K562 (cell line): Measurements from ENCODE around the gene ASF1B. TPM values are rescaled to one million over a fixed set of nuclear protein-coding genes. Genes with fewer than 3 reads are reported as not detected.

Experiments used
- ATAC-seq: fragments of 200-7000 bp; cut with Tn5 transposase; 3 replicates; pipeline ENCODE4 v1.9.1; 2020; ENCODE audit warnings: moderate library complexity
- BruUV-seq: library from RNA; stranded (reverse); fragments of 400-500 nt; replicated peaks from 2 replicates; lab custom pipeline; 2021; lab: Mats Ljungman, UMichigan
- CTCF ChIA-PET: fragments of 300-600 bp; formaldehyde crosslinking; extraction: SDS; loops from one replicate; lab custom pipeline; 2021; ENCODE audit warnings: low intra/inter-chr PET ratio; lab: Yijun Ruan, JAX
- POLR2A ChIA-PET: fragments of 300-600, 350-650 bp; sonication (Branson Sonifier 250); formaldehyde crosslinking; extraction: SDS; loops from one replicate; lab custom pipeline; 2021; ENCODE audit warnings: antibody characterized with exemption, inconsistent platforms; lab: Yijun Ruan, JAX
- DNase-seq, 4 experiments: peaks; one replicate each; pipeline versions ENCODE4 v3.0.0 to v3.0.0-alpha.2; 2011 to 2018; ENCODE audit warnings: low spot score in 3 of 4, mixed read lengths in 3 of 4; ENCODE audit errors: extremely low read depth in 1 of 4
- FAIRE-seq: peaks from 2 replicates; lab custom pipeline; 2011; peaks lifted over from hg19 to GRCh38; lab: Jason Lieb, UNC
- H2AFZ ChIP-seq: 2 replicates; pipeline ENCODE4 v1.6.0; 2011; ENCODE audit warnings: low read depth, low read length, control low read depth, inconsistent platforms
- H3K27ac ChIP-seq: fragments of 200-600 bp; 3 replicates; pipeline ENCODE4 v1.8.0; 2011; ENCODE audit warnings: low read depth, mild to moderate bottlenecking, control low read depth, inconsistent platforms, low read length, moderate library complexity, mixed read lengths; ENCODE audit errors: extremely low read depth
- H3K27me3 ChIP-seq, 2 experiments: fragments of 300-600 bp in 1 of 2; 2 replicates in 1 of 2; 3 replicates in 1 of 2; pipeline versions ENCODE4 v1.6.0 to v1.8.0; 2011; ENCODE audit warnings: inconsistent platforms in 2 of 2, low read length in 2 of 2, mild to moderate bottlenecking in 1 of 2, mixed read lengths in 1 of 2, moderate library complexity in 1 of 2; ENCODE audit not compliant: control insufficient read depth in 2 of 2, insufficient read depth in 2 of 2
- H3K36me3 ChIP-seq: fragments of 300-600 bp; 3 replicates; pipeline ENCODE4 v1.8.0; 2011; ENCODE audit warnings: mild to moderate bottlenecking, low read length, inconsistent platforms; ENCODE audit not compliant: control insufficient read depth, insufficient read depth
- H3K4me1 ChIP-seq, 2 experiments: fragments of 200-600 bp in 1 of 2; replicated peaks in 1 of 2; 2 replicates in 1 of 2; 3 replicates in 1 of 2; pipeline versions ENCODE4 v1.5.1 to v1.8.0; 2011; ENCODE audit warnings: inconsistent platforms in 2 of 2, low read length in 2 of 2, mild to moderate bottlenecking in 1 of 2, mixed read lengths in 1 of 2, moderate library complexity in 1 of 2; ENCODE audit not compliant: control insufficient read depth in 2 of 2, insufficient read depth in 2 of 2
- H3K4me2 ChIP-seq: 2 replicates; pipeline ENCODE4 v1.6.1; 2011; ENCODE audit warnings: low read length, control low read depth, inconsistent platforms, mixed read lengths; ENCODE audit not compliant: insufficient read depth
- H3K4me3 ChIP-seq: fragments of 200-600 bp; sonication (generic), shearing (Covaris generic); 2 replicates; pipeline ENCODE4 v1.5.1; 2016; ENCODE audit warnings: control low read depth, inconsistent platforms
- H3K79me2 ChIP-seq: fragments of 200-600 bp; 3 replicates; pipeline ENCODE4 v1.8.0; 2011; ENCODE audit warnings: low read length, inconsistent platforms; ENCODE audit not compliant: control insufficient read depth, insufficient read depth
- H3K9ac ChIP-seq, 2 experiments: 2 replicates each; pipeline versions ENCODE4 v1.6.0 to v1.6.1; 2011; ENCODE audit warnings: low read depth in 2 of 2, low read length in 2 of 2, control low read depth in 1 of 2, inconsistent platforms in 1 of 2, mild to moderate bottlenecking in 1 of 2, mixed read lengths in 1 of 2; ENCODE audit not compliant: insufficient read depth in 1 of 2
- H3K9me1 ChIP-seq: one replicate; pipeline ENCODE4 v1.6.0; 2011; ENCODE audit warnings: inconsistent platforms, mild to moderate bottlenecking, low read length, moderate library complexity; ENCODE audit not compliant: control insufficient read depth, insufficient read depth
- H3K9me3 ChIP-seq: replicated peaks from 2 replicates; pipeline ENCODE4 v1.5.1; 2011; ENCODE audit warnings: low read depth, low read length, inconsistent platforms; ENCODE audit not compliant: control insufficient read depth, insufficient read depth
- H4K20me1 ChIP-seq: replicated peaks from 2 replicates; pipeline ENCODE4 v1.6.1; 2011; ENCODE audit warnings: low read length, inconsistent platforms, mixed read lengths; ENCODE audit not compliant: control insufficient read depth, insufficient read depth
- HDAC1 ChIP-seq, 2 experiments: fragments of 450-650 bp; IDR thresholded peaks; 2 replicates each; pipeline ENCODE4 v1.6.1; 2016 to 2017; ENCODE audit warnings: inconsistent platforms in 1 of 2, mild to moderate bottlenecking in 1 of 2, moderate library complexity in 1 of 2
- WGBS: fragments of 100-300 bp; shearing (Covaris generic); methylation state at CpG from one replicate; pipeline ENCODE4 v1.1.6; 2016; ENCODE audit warnings: low coverage, mixed read lengths; ENCODE audit not compliant: insufficient coverage; ENCODE audit errors: missing lambda C conversion rate; 5-methylcytosine and 5-hydroxymethylcytosine counted together
- in situ Hi-C: fragments of 300-500 bp; cut with MboI; formaldehyde crosslinking; loops from 4 replicates; pipeline ENCODE4 v1.15.0; 2018; ENCODE audit warnings: inconsistent platforms, mixed read lengths
- intact Hi-C: fragments of 100-400 bp; cut with micrococcal nuclease; formaldehyde crosslinking; loops from 2 replicates; pipeline ENCODE4 v1.14.2; 2022
- polyA plus RNA-seq, 8 experiments: library from polyadenylated mRNA; depleted of rRNA in 4 of 8; stranded (reverse) in 5 of 8; unstranded in 3 of 8; fragments of >200 nt; fragmentation: Nextera tagmentation in 2 of 8; fragmentation: Illumina TruSeq in 1 of 8; extraction: Ambion mirVana in 2 of 8; extraction: Trizol in 1 of 8; gene quantifications; 2 replicates each; pipeline versions ENCODE4 v1.2.1 to v1.2.3, GENCODE V29; 2011 to 2014; ENCODE audit warnings: inconsistent platforms in 1 of 8, missing spikeins in 1 of 8
- total RNA-seq, 7 experiments: library from RNA; depleted of rRNA in 6 of 7; stranded (reverse); fragments of >200 nt in 6 of 7; fragmentation: Illumina TruSeq in 2 of 7; extraction: Trizol in 2 of 7; gene quantifications; 2 replicates each; pipeline versions ENCODE4 v1.2.1 to v1.2.3, GENCODE V29; 2011 to 2021; ENCODE audit warnings: low replicate concordance in 1 of 7
- TF ChIP-seq, protein P1 (sequence below), 2 experiments: fragments of 450-650 bp in 1 of 2; sonication (generic) in 1 of 2; formaldehyde crosslinking in 1 of 2; IDR thresholded peaks; 2 replicates each; pipeline versions ENCODE4 v1.7.1 to v1.9.0; 2016 to 2022; ENCODE audit warnings: inconsistent platforms in 1 of 2, mild to moderate bottlenecking in 1 of 2, missing genetic modification reagents in 1 of 2
- TF ChIP-seq, protein P2 (sequence below): fragments of 450-650 bp; IDR thresholded peaks from 2 replicates; pipeline ENCODE4 v1.6.1; 2016; ENCODE audit warnings: antibody characterized with exemption

ASF1B gene
- total and polyA plus RNA-seq, 9 of the 15 experiments (the other 6 are each of a cell fraction or from before 2014, with no cell fraction given), result 6.0 to 69.4 (median 53.3) TPM

DNA sequence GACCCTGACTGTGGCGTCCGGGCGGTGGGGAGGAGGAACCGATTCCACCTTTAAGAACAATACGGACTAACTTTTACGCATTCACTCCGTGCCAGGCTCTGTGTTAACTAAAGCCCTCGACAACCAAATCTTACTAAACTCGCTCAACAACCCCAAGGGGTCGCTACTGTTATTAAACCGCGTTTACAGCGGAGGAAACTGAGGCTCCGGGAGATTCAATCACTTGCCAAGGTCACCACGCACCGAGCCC is 47.1 kb downstream of the ASF1B start:
- ChIA-PET POLR2A (no interaction called here), CTCF (interaction anchor here (0.6 to 1.0 kb wide), 3 partner anchors 16 to 210 kb away, joined by 3 to 5 read pairs (median 3); no protein-coding TSS in a partner anchor)
- TF ChIP-seq, protein P1, sequence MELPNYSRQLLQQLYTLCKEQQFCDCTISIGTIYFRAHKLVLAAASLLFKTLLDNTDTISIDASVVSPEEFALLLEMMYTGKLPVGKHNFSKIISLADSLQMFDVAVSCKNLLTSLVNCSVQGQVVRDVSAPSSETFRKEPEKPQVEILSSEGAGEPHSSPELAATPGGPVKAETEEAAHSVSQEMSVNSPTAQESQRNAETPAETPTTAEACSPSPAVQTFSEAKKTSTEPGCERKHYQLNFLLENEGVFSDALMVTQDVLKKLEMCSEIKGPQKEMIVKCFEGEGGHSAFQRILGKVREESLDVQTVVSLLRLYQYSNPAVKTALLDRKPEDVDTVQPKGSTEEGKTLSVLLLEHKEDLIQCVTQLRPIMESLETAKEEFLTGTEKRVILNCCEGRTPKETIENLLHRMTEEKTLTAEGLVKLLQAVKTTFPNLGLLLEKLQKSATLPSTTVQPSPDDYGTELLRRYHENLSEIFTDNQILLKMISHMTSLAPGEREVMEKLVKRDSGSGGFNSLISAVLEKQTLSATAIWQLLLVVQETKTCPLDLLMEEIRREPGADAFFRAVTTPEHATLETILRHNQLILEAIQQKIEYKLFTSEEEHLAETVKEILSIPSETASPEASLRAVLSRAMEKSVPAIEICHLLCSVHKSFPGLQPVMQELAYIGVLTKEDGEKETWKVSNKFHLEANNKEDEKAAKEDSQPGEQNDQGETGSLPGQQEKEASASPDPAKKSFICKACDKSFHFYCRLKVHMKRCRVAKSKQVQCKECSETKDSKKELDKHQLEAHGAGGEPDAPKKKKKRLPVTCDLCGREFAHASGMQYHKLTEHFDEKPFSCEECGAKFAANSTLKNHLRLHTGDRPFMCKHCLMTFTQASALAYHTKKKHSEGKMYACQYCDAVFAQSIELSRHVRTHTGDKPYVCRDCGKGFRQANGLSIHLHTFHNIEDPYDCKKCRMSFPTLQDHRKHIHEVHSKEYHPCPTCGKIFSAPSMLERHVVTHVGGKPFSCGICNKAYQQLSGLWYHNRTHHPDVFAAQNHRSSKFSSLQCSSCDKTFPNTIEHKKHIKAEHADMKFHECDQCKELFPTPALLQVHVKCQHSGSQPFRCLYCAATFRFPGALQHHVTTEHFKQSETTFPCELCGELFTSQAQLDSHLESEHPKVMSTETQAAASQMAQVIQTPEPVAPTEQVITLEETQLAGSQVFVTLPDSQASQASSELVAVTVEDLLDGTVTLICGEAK (IDR thresholded peaks at IDR 0.05), result 0 out of 2 replicates have a peak, but pooled peaks have one; percentile 25
- TF ChIP-seq, protein P1 (CRISPR knock-in tag; IDR thresholded peaks at IDR 0.05), result no peak
- TF ChIP-seq HDAC1 (IDR thresholded peaks at IDR 0.05), result no peak
- TF ChIP-seq, protein P2, sequence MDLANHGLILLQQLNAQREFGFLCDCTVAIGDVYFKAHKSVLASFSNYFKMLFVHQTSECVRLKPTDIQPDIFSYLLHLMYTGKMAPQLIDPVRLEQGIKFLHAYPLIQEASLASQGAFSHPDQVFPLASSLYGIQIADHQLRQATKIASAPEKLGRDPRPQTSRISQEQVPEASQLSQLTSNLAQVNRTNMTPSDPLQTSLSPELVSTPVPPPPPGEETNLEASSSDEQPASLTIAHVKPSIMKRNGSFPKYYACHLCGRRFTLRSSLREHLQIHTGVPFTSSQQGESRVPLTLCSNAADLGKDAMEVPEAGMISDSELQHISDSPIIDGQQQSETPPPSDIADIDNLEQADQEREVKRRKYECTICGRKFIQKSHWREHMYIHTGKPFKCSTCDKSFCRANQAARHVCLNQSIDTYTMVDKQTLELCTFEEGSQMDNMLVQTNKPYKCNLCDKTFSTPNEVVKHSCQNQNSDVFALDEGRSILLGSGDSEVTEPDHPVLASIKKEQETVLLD, result 0 out of 2 replicates have a peak, but pooled peaks have one; percentile 12
- BruUV-seq, result no TSS peak
- Histone ChIP-seq H3K27me3 (no peaks in the 10 kb centered on the region), H3K4me2 (peak overlapping the region; percentile 50), H3K4me3 (peak overlapping the region; percentile 63), H3K36me3 (peaks cover 22% of the 10 kb centered on the region; the same call in 2 of the 3 replicates), H3K27ac (peak overlapping the region; percentile 59; the same call in 1 of the 3 replicates), H4K20me1 (no peaks in the 10 kb centered on the region), H3K9me1 (no peaks in the 10 kb centered on the region), H2AFZ (no peak overlapping the region), H3K9me3 (peaks cover 10% of the 10 kb centered on the region), H3K79me2 (peaks cover 13% of the 10 kb centered on the region), H3K9ac (peak overlapping the region; percentile 39 to 89; a peak in 3 of 4 replicates), H3K4me1 (peaks cover 11 to 39% of the 10 kb centered on the region in 2 experiments; a peak in 3 of 5 replicates)
- DNase-seq (no peak), FAIRE-seq (no peak), ATAC-seq (no peak)
- 17% methylated on average over 14 of the region's 16 CpGs for WGBS
- intact Hi-C loops, result no loop called here
- in situ Hi-C loops, result no loop called here
